K562 (cell line): ENCODE data around the gene OR51B2. TPM values are rescaled to one million over a fixed set of nuclear protein-coding genes. Genes with fewer than 3 reads are reported as not detected.

Experiments
- ATAC-seq: fragments of 200-7000 bp; cut with Tn5 transposase; 3 replicates; pipeline ENCODE4 v1.9.1; 2020; ENCODE audit warnings: moderate library complexity
- BruUV-seq: library from RNA; stranded (reverse); fragments of 400-500 nt; replicated peaks from 2 replicates; lab custom pipeline; 2021; lab: Mats Ljungman, UMichigan
- CTCF ChIA-PET: fragments of 300-600 bp; formaldehyde crosslinking; extraction: SDS; loops from one replicate; lab custom pipeline; 2021; ENCODE audit warnings: low intra/inter-chr PET ratio; lab: Yijun Ruan, JAX
- POLR2A ChIA-PET: fragments of 300-600, 350-650 bp; sonication (Branson Sonifier 250); formaldehyde crosslinking; extraction: SDS; loops from one replicate; lab custom pipeline; 2021; ENCODE audit warnings: antibody characterized with exemption, inconsistent platforms; lab: Yijun Ruan, JAX
- DNase-seq, 4 experiments: peaks; one replicate each; pipeline versions ENCODE4 v3.0.0 to v3.0.0-alpha.2; 2011 to 2018; ENCODE audit warnings: low spot score in 3 of 4, mixed read lengths in 3 of 4; ENCODE audit errors: extremely low read depth in 1 of 4
- FAIRE-seq: peaks from 2 replicates; lab custom pipeline; 2011; peaks lifted over from hg19 to GRCh38; lab: Jason Lieb, UNC
- H2AFZ ChIP-seq: 2 replicates; pipeline ENCODE4 v1.6.0; 2011; ENCODE audit warnings: low read depth, low read length, control low read depth, inconsistent platforms
- H3K27ac ChIP-seq: fragments of 200-600 bp; 3 replicates; pipeline ENCODE4 v1.8.0; 2011; ENCODE audit warnings: low read depth, mild to moderate bottlenecking, control low read depth, inconsistent platforms, low read length, moderate library complexity, mixed read lengths; ENCODE audit errors: extremely low read depth
- H3K27me3 ChIP-seq, 2 experiments: fragments of 300-600 bp in 1 of 2; 2 replicates in 1 of 2; 3 replicates in 1 of 2; pipeline versions ENCODE4 v1.6.0 to v1.8.0; 2011; ENCODE audit warnings: inconsistent platforms in 2 of 2, low read length in 2 of 2, mild to moderate bottlenecking in 1 of 2, mixed read lengths in 1 of 2, moderate library complexity in 1 of 2; ENCODE audit not compliant: control insufficient read depth in 2 of 2, insufficient read depth in 2 of 2
- H3K36me3 ChIP-seq: fragments of 300-600 bp; 3 replicates; pipeline ENCODE4 v1.8.0; 2011; ENCODE audit warnings: mild to moderate bottlenecking, low read length, inconsistent platforms; ENCODE audit not compliant: control insufficient read depth, insufficient read depth
- H3K4me1 ChIP-seq, 2 experiments: fragments of 200-600 bp in 1 of 2; replicated peaks in 1 of 2; 2 replicates in 1 of 2; 3 replicates in 1 of 2; pipeline versions ENCODE4 v1.5.1 to v1.8.0; 2011; ENCODE audit warnings: inconsistent platforms in 2 of 2, low read length in 2 of 2, mild to moderate bottlenecking in 1 of 2, mixed read lengths in 1 of 2, moderate library complexity in 1 of 2; ENCODE audit not compliant: control insufficient read depth in 2 of 2, insufficient read depth in 2 of 2
- H3K4me2 ChIP-seq: 2 replicates; pipeline ENCODE4 v1.6.1; 2011; ENCODE audit warnings: low read length, control low read depth, inconsistent platforms, mixed read lengths; ENCODE audit not compliant: insufficient read depth
- H3K4me3 ChIP-seq: fragments of 200-600 bp; sonication (generic), shearing (Covaris generic); 2 replicates; pipeline ENCODE4 v1.5.1; 2016; ENCODE audit warnings: control low read depth, inconsistent platforms
- H3K79me2 ChIP-seq: fragments of 200-600 bp; 3 replicates; pipeline ENCODE4 v1.8.0; 2011; ENCODE audit warnings: low read length, inconsistent platforms; ENCODE audit not compliant: control insufficient read depth, insufficient read depth
- H3K9ac ChIP-seq, 2 experiments: 2 replicates each; pipeline versions ENCODE4 v1.6.0 to v1.6.1; 2011; ENCODE audit warnings: low read depth in 2 of 2, low read length in 2 of 2, control low read depth in 1 of 2, inconsistent platforms in 1 of 2, mild to moderate bottlenecking in 1 of 2, mixed read lengths in 1 of 2; ENCODE audit not compliant: insufficient read depth in 1 of 2
- H3K9me1 ChIP-seq: one replicate; pipeline ENCODE4 v1.6.0; 2011; ENCODE audit warnings: inconsistent platforms, mild to moderate bottlenecking, low read length, moderate library complexity; ENCODE audit not compliant: control insufficient read depth, insufficient read depth
- H3K9me3 ChIP-seq: replicated peaks from 2 replicates; pipeline ENCODE4 v1.5.1; 2011; ENCODE audit warnings: low read depth, low read length, inconsistent platforms; ENCODE audit not compliant: control insufficient read depth, insufficient read depth
- H4K20me1 ChIP-seq: replicated peaks from 2 replicates; pipeline ENCODE4 v1.6.1; 2011; ENCODE audit warnings: low read length, inconsistent platforms, mixed read lengths; ENCODE audit not compliant: control insufficient read depth, insufficient read depth
- C11orf30 ChIP-seq: fragments of 450-650 bp; IDR thresholded peaks from 2 replicates; pipeline ENCODE4 v1.6.1; 2016; ENCODE audit warnings: low read depth, mild to moderate bottlenecking
- MEF2D ChIP-seq: conservative IDR thresholded peaks from 2 replicates; pipeline ENCODE4 v1.6.1; 2016; ENCODE audit warnings: low read depth, missing genetic modification characterization, missing compliant biosample characterization
- NR2C2 ChIP-seq, 2 experiments: fragments of 200-800 bp in 1 of 2; sonication (Bioruptor generic) in 1 of 2; sonication (generic) in 1 of 2; formaldehyde crosslinking in 1 of 2; IDR thresholded peaks; 2 replicates each; pipeline versions ENCODE4 v1.6.1 to v1.8.0; 2016 to 2022; ENCODE audit warnings: mild to moderate bottlenecking in 1 of 2, missing compliant biosample characterization in 1 of 2, missing genetic modification characterization in 1 of 2, missing genetic modification reagents in 1 of 2
- PTBP1 ChIP-seq: fragments of 200-400 bp; formaldehyde crosslinking; IDR thresholded peaks from 2 replicates; pipeline ENCODE4 v1.6.1; 2017; ENCODE audit warnings: low read depth, low read length
- RBM34 ChIP-seq: fragments of 200-400 bp; formaldehyde crosslinking; IDR thresholded peaks from 2 replicates; pipeline ENCODE4 v1.6.1; 2018; ENCODE audit warnings: low read length, borderline replicate concordance; ENCODE audit not compliant: insufficient read depth
- U2AF2 ChIP-seq: fragments of 200-400 bp; formaldehyde crosslinking; optimal IDR thresholded peaks from 2 replicates; pipeline ENCODE3; 2017; ENCODE audit warnings: low read depth, mild to moderate bottlenecking, low read length
- ZNF174 ChIP-seq: fragments of 250-450 bp; sonication (Bioruptor Pico); IDR thresholded peaks from 2 replicates; pipeline ENCODE4 v1.4.0; 2020; ENCODE audit warnings: mild to moderate bottlenecking
- ZNF707 ChIP-seq: fragments of 250-450 bp; sonication (Bioruptor Pico); conservative IDR thresholded peaks from 2 replicates; pipeline ENCODE4 v1.8.0; 2022; ENCODE audit warnings: inconsistent platforms, mild to moderate bottlenecking, moderate library complexity
- WGBS: fragments of 100-300 bp; shearing (Covaris generic); methylation state at CpG from one replicate; pipeline ENCODE4 v1.1.6; 2016; ENCODE audit warnings: low coverage, mixed read lengths; ENCODE audit not compliant: insufficient coverage; ENCODE audit errors: missing lambda C conversion rate; 5-methylcytosine and 5-hydroxymethylcytosine counted together
- in situ Hi-C: fragments of 300-500 bp; cut with MboI; formaldehyde crosslinking; loops from 4 replicates; pipeline ENCODE4 v1.15.0; 2018; ENCODE audit warnings: inconsistent platforms, mixed read lengths
- intact Hi-C: fragments of 100-400 bp; cut with micrococcal nuclease; formaldehyde crosslinking; loops from 2 replicates; pipeline ENCODE4 v1.14.2; 2022
- polyA plus RNA-seq, 8 experiments: library from polyadenylated mRNA; depleted of rRNA in 4 of 8; stranded (reverse) in 5 of 8; unstranded in 3 of 8; fragments of >200 nt; fragmentation: Nextera tagmentation in 2 of 8; fragmentation: Illumina TruSeq in 1 of 8; extraction: Ambion mirVana in 2 of 8; extraction: Trizol in 1 of 8; gene quantifications; 2 replicates each; pipeline versions ENCODE4 v1.2.1 to v1.2.3, GENCODE V29; 2011 to 2014; ENCODE audit warnings: inconsistent platforms in 1 of 8, missing spikeins in 1 of 8
- total RNA-seq, 7 experiments: library from RNA; depleted of rRNA in 6 of 7; stranded (reverse); fragments of >200 nt in 6 of 7; fragmentation: Illumina TruSeq in 2 of 7; extraction: Trizol in 2 of 7; gene quantifications; 2 replicates each; pipeline versions ENCODE4 v1.2.1 to v1.2.3, GENCODE V29; 2011 to 2021; ENCODE audit warnings: low replicate concordance in 1 of 7
- TF ChIP-seq, protein P1 (sequence below): fragments of 250-450 bp; sonication (Bioruptor Pico); IDR thresholded peaks from 2 replicates; pipeline ENCODE4 v1.8.0; 2022; ENCODE audit warnings: moderate library complexity, mild to moderate bottlenecking, inconsistent platforms
- TF ChIP-seq, protein P2 (sequence below): fragments of 450-650 bp; IDR thresholded peaks from 2 replicates; pipeline ENCODE4 v1.6.1; 2017; ENCODE audit warnings: antibody characterized with exemption, mild to moderate bottlenecking
- TF ChIP-seq, protein P3 (sequence below): sonication (generic); formaldehyde crosslinking; IDR thresholded peaks from 2 replicates; pipeline ENCODE4 v1.4.0; 2020; ENCODE audit warnings: mild to moderate bottlenecking, missing genetic modification reagents
- TF ChIP-seq, protein P4 (sequence below): fragments of 250-450 bp; sonication (Bioruptor Pico); IDR thresholded peaks from 2 replicates; pipeline ENCODE4 v1.8.0; 2021; ENCODE audit warnings: moderate library complexity, mild to moderate bottlenecking, inconsistent platforms

The OR51B2 gene
- total and polyA plus RNA-seq, 9 of the 15 experiments (the other 6 are each of a cell fraction or from before 2014, with no cell fraction given) = 0.38 to 6.6 (median 4.0) TPM

DNA sequence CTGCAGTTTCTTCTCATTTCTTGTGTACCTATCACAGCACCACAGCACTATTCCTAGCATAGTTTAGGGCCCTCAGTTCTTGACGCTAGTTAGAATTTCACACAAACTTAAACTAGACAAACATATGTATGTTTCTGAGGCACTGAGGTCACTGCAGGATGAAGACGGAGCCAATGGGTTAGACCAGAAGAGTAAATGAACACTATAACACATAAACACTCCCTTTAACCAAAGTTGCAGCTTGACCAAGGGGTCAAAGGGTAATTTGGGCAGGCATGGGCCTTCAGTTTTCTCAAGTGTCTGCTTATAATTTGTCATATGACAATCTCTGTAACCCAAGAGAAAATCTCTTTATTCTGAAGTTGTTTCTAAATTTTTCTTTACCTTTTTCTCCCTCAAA, 41.5 kb downstream of the OR51B2 start:
- Histone ChIP-seq H3K9ac (peak overlapping the region in 1 of 2 experiments; percentile 3; a peak in 1 of 4 replicates), H3K27ac (peak overlapping the region; percentile 51), H3K4me3 (no peak overlapping the region), H3K79me2 (peaks cover 91% of the 10 kb centered on the region), H3K27me3 (no peaks in the 10 kb centered on the region), H3K36me3 (peaks cover 54% of the 10 kb centered on the region), H3K4me1 (peaks cover 34 to 92% of the 10 kb centered on the region in 2 experiments), H3K4me2 (peak overlapping the region; percentile 22; the same call in 1 of the 2 replicates), H3K9me1 (no peaks in the 10 kb centered on the region), H3K9me3 (no peaks in the 10 kb centered on the region), H4K20me1 (no peaks in the 10 kb centered on the region), H2AFZ (no peak overlapping the region)
- POLR2A ChIA-PET = interaction anchor here (0.8 to 1.9 kb wide), 2 partner anchors 32 to 353 kb away, joined by 3 to 7 read pairs; partner anchors contain the start of gene HBG1
- no TSS peak for BruUV-seq
- 66% methylated on average over 2 of the region's 2 CpGs for WGBS
- FAIRE-seq = no peak
- in situ Hi-C loops (no loop called here), intact Hi-C loops (loop anchor here (10.0 kb wide), 2 partner anchors 222 to 312 kb away; partner anchors contain the start of genes TRIM6 and UBQLN3)
- CTCF ChIA-PET = no interaction called here
- no peak for ATAC-seq
- DNase-seq = no peak
- TF ChIP-seq MEF2D (tag) (no peak), NR2C2 (CRISPR knock-in tag; IDR thresholded peaks at IDR 0.05) (no peak), NR2C2 (tag; IDR thresholded peaks at IDR 0.05) (peak; percentile 63; the same call in 1 of the 2 replicates), RBM34 (no peak), C11orf30 (no peak), ZNF174 (CRISPR knock-in tag) (no peak), ZNF707 (CRISPR knock-in tag) (no peak), U2AF2 (no peak), PTBP1 (no peak)
- TF ChIP-seq, protein P1, sequence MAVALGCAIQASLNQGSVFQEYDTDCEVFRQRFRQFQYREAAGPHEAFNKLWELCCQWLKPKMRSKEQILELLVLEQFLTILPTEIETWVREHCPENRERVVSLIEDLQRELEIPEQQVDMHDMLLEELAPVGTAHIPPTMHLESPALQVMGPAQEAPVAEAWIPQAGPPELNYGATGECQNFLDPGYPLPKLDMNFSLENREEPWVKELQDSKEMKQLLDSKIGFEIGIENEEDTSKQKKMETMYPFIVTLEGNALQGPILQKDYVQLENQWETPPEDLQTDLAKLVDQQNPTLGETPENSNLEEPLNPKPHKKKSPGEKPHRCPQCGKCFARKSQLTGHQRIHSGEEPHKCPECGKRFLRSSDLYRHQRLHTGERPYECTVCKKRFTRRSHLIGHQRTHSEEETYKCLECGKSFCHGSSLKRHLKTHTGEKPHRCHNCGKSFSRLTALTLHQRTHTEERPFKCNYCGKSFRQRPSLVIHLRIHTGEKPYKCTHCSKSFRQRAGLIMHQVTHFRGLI (CRISPR knock-in tag) = 0 out of 2 replicates have a peak, but pooled peaks have one; percentile 18
- TF ChIP-seq, protein P2, sequence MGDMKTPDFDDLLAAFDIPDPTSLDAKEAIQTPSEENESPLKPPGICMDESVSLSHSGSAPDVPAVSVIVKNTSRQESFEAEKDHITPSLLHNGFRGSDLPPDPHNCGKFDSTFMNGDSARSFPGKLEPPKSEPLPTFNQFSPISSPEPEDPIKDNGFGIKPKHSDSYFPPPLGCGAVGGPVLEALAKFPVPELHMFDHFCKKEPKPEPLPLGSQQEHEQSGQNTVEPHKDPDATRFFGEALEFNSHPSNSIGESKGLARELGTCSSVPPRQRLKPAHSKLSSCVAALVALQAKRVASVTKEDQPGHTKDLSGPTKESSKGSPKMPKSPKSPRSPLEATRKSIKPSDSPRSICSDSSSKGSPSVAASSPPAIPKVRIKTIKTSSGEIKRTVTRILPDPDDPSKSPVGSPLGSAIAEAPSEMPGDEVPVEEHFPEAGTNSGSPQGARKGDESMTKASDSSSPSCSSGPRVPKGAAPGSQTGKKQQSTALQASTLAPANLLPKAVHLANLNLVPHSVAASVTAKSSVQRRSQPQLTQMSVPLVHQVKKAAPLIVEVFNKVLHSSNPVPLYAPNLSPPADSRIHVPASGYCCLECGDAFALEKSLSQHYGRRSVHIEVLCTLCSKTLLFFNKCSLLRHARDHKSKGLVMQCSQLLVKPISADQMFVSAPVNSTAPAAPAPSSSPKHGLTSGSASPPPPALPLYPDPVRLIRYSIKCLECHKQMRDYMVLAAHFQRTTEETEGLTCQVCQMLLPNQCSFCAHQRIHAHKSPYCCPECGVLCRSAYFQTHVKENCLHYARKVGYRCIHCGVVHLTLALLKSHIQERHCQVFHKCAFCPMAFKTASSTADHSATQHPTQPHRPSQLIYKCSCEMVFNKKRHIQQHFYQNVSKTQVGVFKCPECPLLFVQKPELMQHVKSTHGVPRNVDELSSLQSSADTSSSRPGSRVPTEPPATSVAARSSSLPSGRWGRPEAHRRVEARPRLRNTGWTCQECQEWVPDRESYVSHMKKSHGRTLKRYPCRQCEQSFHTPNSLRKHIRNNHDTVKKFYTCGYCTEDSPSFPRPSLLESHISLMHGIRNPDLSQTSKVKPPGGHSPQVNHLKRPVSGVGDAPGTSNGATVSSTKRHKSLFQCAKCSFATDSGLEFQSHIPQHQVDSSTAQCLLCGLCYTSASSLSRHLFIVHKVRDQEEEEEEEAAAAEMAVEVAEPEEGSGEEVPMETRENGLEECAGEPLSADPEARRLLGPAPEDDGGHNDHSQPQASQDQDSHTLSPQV = peak; percentile 37; the same call in 1 of the 2 replicates
- TF ChIP-seq, protein P3, sequence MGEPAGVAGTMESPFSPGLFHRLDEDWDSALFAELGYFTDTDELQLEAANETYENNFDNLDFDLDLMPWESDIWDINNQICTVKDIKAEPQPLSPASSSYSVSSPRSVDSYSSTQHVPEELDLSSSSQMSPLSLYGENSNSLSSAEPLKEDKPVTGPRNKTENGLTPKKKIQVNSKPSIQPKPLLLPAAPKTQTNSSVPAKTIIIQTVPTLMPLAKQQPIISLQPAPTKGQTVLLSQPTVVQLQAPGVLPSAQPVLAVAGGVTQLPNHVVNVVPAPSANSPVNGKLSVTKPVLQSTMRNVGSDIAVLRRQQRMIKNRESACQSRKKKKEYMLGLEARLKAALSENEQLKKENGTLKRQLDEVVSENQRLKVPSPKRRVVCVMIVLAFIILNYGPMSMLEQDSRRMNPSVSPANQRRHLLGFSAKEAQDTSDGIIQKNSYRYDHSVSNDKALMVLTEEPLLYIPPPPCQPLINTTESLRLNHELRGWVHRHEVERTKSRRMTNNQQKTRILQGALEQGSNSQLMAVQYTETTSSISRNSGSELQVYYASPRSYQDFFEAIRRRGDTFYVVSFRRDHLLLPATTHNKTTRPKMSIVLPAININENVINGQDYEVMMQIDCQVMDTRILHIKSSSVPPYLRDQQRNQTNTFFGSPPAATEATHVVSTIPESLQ (CRISPR knock-in tag) = no peak
- TF ChIP-seq, protein P4, sequence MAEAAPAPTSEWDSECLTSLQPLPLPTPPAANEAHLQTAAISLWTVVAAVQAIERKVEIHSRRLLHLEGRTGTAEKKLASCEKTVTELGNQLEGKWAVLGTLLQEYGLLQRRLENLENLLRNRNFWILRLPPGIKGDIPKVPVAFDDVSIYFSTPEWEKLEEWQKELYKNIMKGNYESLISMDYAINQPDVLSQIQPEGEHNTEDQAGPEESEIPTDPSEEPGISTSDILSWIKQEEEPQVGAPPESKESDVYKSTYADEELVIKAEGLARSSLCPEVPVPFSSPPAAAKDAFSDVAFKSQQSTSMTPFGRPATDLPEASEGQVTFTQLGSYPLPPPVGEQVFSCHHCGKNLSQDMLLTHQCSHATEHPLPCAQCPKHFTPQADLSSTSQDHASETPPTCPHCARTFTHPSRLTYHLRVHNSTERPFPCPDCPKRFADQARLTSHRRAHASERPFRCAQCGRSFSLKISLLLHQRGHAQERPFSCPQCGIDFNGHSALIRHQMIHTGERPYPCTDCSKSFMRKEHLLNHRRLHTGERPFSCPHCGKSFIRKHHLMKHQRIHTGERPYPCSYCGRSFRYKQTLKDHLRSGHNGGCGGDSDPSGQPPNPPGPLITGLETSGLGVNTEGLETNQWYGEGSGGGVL = no peak
